OCI-LY3 (cell line): ENCODE results near the gene MEIS3.

Experiments
- EZH2phosphoT487 ChIP-seq: fragments of 200-600 bp; shearing (Covaris generic); IDR thresholded peaks from 2 replicates; pipeline ENCODE4 v1.6.1; 2018; ENCODE audit warnings: antibody characterized with exemption, mixed run types, low read depth
- TF ChIP-seq, protein P1 (sequence below): fragments of 200-600, 300-600 bp; sonication (generic); IDR thresholded peaks from 2 replicates; pipeline ENCODE4 v1.5.1; 2014; ENCODE audit warnings: antibody characterized with exemption, low read length, low read depth

DNA sequence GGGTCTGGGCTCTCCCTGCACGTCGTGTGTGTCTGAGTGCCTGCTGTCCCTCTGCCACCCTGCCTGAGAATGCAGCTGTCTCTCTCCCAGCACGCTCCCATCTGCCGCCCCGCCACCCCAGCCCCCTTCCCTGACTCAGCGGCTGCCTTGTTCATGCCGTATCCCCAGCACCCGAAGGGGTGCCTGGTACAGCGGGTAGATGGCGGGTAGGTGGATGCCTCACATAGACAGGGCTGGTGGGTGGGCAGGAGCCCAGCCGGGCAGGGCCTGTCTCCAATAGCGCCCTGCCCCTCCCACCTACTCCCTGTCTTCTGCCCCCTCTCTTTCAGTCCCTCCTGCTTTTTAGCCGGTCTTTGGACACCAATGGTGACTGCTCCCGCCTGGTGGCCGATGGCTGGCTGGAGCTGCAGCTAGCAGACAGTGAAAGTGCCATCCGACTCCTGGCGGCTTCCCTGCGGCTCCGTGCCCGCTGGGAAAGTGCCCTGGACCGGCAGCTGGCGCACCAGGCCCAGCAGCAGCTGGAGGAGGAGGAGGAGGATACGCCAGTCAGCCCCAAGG, 39.9 kb downstream of the MEIS3 start:
- TF ChIP-seq, protein P1, sequence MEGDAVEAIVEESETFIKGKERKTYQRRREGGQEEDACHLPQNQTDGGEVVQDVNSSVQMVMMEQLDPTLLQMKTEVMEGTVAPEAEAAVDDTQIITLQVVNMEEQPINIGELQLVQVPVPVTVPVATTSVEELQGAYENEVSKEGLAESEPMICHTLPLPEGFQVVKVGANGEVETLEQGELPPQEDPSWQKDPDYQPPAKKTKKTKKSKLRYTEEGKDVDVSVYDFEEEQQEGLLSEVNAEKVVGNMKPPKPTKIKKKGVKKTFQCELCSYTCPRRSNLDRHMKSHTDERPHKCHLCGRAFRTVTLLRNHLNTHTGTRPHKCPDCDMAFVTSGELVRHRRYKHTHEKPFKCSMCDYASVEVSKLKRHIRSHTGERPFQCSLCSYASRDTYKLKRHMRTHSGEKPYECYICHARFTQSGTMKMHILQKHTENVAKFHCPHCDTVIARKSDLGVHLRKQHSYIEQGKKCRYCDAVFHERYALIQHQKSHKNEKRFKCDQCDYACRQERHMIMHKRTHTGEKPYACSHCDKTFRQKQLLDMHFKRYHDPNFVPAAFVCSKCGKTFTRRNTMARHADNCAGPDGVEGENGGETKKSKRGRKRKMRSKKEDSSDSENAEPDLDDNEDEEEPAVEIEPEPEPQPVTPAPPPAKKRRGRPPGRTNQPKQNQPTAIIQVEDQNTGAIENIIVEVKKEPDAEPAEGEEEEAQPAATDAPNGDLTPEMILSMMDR = no peak
- no peak for TF ChIP-seq EZH2phosphoT487
